K562 (cell line): ENCODE measurements around the gene EPS8. TPM values are rescaled to one million over a fixed set of nuclear protein-coding genes. Genes with fewer than 3 reads are reported as not detected.

Experiments used
- ATAC-seq: fragments of 200-7000 bp; cut with Tn5 transposase; 3 replicates; pipeline ENCODE4 v1.9.1; 2020; ENCODE audit warnings: moderate library complexity
- BruUV-seq: library from RNA; stranded (reverse); fragments of 400-500 nt; replicated peaks from 2 replicates; lab custom pipeline; 2021; lab: Mats Ljungman, UMichigan
- CTCF ChIA-PET: fragments of 300-600 bp; formaldehyde crosslinking; extraction: SDS; loops from one replicate; lab custom pipeline; 2021; ENCODE audit warnings: low intra/inter-chr PET ratio; lab: Yijun Ruan, JAX
- POLR2A ChIA-PET: fragments of 300-600, 350-650 bp; sonication (Branson Sonifier 250); formaldehyde crosslinking; extraction: SDS; loops from one replicate; lab custom pipeline; 2021; ENCODE audit warnings: antibody characterized with exemption, inconsistent platforms; lab: Yijun Ruan, JAX
- DNase-seq, 4 experiments: peaks; one replicate each; pipeline versions ENCODE4 v3.0.0 to v3.0.0-alpha.2; 2011 to 2018; ENCODE audit warnings: low spot score in 3 of 4, mixed read lengths in 3 of 4; ENCODE audit errors: extremely low read depth in 1 of 4
- FAIRE-seq: peaks from 2 replicates; lab custom pipeline; 2011; peaks lifted over from hg19 to GRCh38; lab: Jason Lieb, UNC
- H2AFZ ChIP-seq: 2 replicates; pipeline ENCODE4 v1.6.0; 2011; ENCODE audit warnings: low read depth, low read length, control low read depth, inconsistent platforms
- H3K27ac ChIP-seq: fragments of 200-600 bp; 3 replicates; pipeline ENCODE4 v1.8.0; 2011; ENCODE audit warnings: low read depth, mild to moderate bottlenecking, control low read depth, inconsistent platforms, low read length, moderate library complexity, mixed read lengths; ENCODE audit errors: extremely low read depth
- H3K27me3 ChIP-seq, 2 experiments: fragments of 300-600 bp in 1 of 2; 2 replicates in 1 of 2; 3 replicates in 1 of 2; pipeline versions ENCODE4 v1.6.0 to v1.8.0; 2011; ENCODE audit warnings: inconsistent platforms in 2 of 2, low read length in 2 of 2, mild to moderate bottlenecking in 1 of 2, mixed read lengths in 1 of 2, moderate library complexity in 1 of 2; ENCODE audit not compliant: control insufficient read depth in 2 of 2, insufficient read depth in 2 of 2
- H3K36me3 ChIP-seq: fragments of 300-600 bp; 3 replicates; pipeline ENCODE4 v1.8.0; 2011; ENCODE audit warnings: mild to moderate bottlenecking, low read length, inconsistent platforms; ENCODE audit not compliant: control insufficient read depth, insufficient read depth
- H3K4me1 ChIP-seq, 2 experiments: fragments of 200-600 bp in 1 of 2; replicated peaks in 1 of 2; 2 replicates in 1 of 2; 3 replicates in 1 of 2; pipeline versions ENCODE4 v1.5.1 to v1.8.0; 2011; ENCODE audit warnings: inconsistent platforms in 2 of 2, low read length in 2 of 2, mild to moderate bottlenecking in 1 of 2, mixed read lengths in 1 of 2, moderate library complexity in 1 of 2; ENCODE audit not compliant: control insufficient read depth in 2 of 2, insufficient read depth in 2 of 2
- H3K4me2 ChIP-seq: 2 replicates; pipeline ENCODE4 v1.6.1; 2011; ENCODE audit warnings: low read length, control low read depth, inconsistent platforms, mixed read lengths; ENCODE audit not compliant: insufficient read depth
- H3K4me3 ChIP-seq: fragments of 200-600 bp; sonication (generic), shearing (Covaris generic); 2 replicates; pipeline ENCODE4 v1.5.1; 2016; ENCODE audit warnings: control low read depth, inconsistent platforms
- H3K79me2 ChIP-seq: fragments of 200-600 bp; 3 replicates; pipeline ENCODE4 v1.8.0; 2011; ENCODE audit warnings: low read length, inconsistent platforms; ENCODE audit not compliant: control insufficient read depth, insufficient read depth
- H3K9ac ChIP-seq, 2 experiments: 2 replicates each; pipeline versions ENCODE4 v1.6.0 to v1.6.1; 2011; ENCODE audit warnings: low read depth in 2 of 2, low read length in 2 of 2, control low read depth in 1 of 2, inconsistent platforms in 1 of 2, mild to moderate bottlenecking in 1 of 2, mixed read lengths in 1 of 2; ENCODE audit not compliant: insufficient read depth in 1 of 2
- H3K9me1 ChIP-seq: one replicate; pipeline ENCODE4 v1.6.0; 2011; ENCODE audit warnings: inconsistent platforms, mild to moderate bottlenecking, low read length, moderate library complexity; ENCODE audit not compliant: control insufficient read depth, insufficient read depth
- H3K9me3 ChIP-seq: replicated peaks from 2 replicates; pipeline ENCODE4 v1.5.1; 2011; ENCODE audit warnings: low read depth, low read length, inconsistent platforms; ENCODE audit not compliant: control insufficient read depth, insufficient read depth
- H4K20me1 ChIP-seq: replicated peaks from 2 replicates; pipeline ENCODE4 v1.6.1; 2011; ENCODE audit warnings: low read length, inconsistent platforms, mixed read lengths; ENCODE audit not compliant: control insufficient read depth, insufficient read depth
- FOXK2 ChIP-seq, 2 experiments: fragments of 450-650 bp; IDR thresholded peaks in 1 of 2; conservative IDR thresholded peaks in 1 of 2; 2 replicates each; pipeline ENCODE4 v1.6.1; 2016; ENCODE audit warnings: low read depth in 2 of 2, mild to moderate bottlenecking in 1 of 2
- HDAC6 ChIP-seq: IDR thresholded peaks from 2 replicates; pipeline ENCODE4 v1.6.1; 2012; ENCODE audit warnings: low read depth, mild to moderate bottlenecking, control low read depth, inconsistent platforms, low read length, moderate library complexity
- IRF2 ChIP-seq: sonication (generic); formaldehyde crosslinking; IDR thresholded peaks from 2 replicates; pipeline ENCODE4 v1.8.1; 2022; ENCODE audit warnings: mild to moderate bottlenecking, missing genetic modification reagents
- KDM4B ChIP-seq, 2 experiments: fragments of 450-650 bp in 1 of 2; sonication (generic) in 1 of 2; IDR thresholded peaks; 2 replicates each; pipeline ENCODE4 v1.6.1; 2016 to 2017; ENCODE audit warnings: borderline replicate concordance in 2 of 2, antibody characterized with exemption in 1 of 2, low read depth in 1 of 2, mild to moderate bottlenecking in 1 of 2
- RBM14 ChIP-seq: fragments of 200-400 bp; formaldehyde crosslinking; IDR thresholded peaks from 2 replicates; pipeline ENCODE4 v1.6.1; 2018; ENCODE audit warnings: low read depth, mild to moderate bottlenecking, low read length, moderate library complexity, borderline replicate concordance; ENCODE audit not compliant: insufficient read depth
- SMAD2 ChIP-seq: fragments of 150-350 bp; IDR thresholded peaks from 2 replicates; pipeline ENCODE4 v1.6.1; 2014; ENCODE audit warnings: low read depth, mild to moderate bottlenecking, low read length
- SUPT5H ChIP-seq: fragments of 450-650 bp; IDR thresholded peaks from 2 replicates; pipeline ENCODE4 v1.6.1; 2016
- XRCC4 ChIP-seq: IDR thresholded peaks from one replicate; pipeline ENCODE4 v1.6.1; 2011; ENCODE audit not compliant: insufficient read depth, insufficient read length; ENCODE audit errors: extremely low read depth
- ZBED1 ChIP-seq: IDR thresholded peaks from 2 replicates; pipeline ENCODE4 v1.6.1; 2014
- WGBS: fragments of 100-300 bp; shearing (Covaris generic); methylation state at CpG from one replicate; pipeline ENCODE4 v1.1.6; 2016; ENCODE audit warnings: low coverage, mixed read lengths; ENCODE audit not compliant: insufficient coverage; ENCODE audit errors: missing lambda C conversion rate; 5-methylcytosine and 5-hydroxymethylcytosine counted together
- in situ Hi-C: fragments of 300-500 bp; cut with MboI; formaldehyde crosslinking; loops from 4 replicates; pipeline ENCODE4 v1.15.0; 2018; ENCODE audit warnings: inconsistent platforms, mixed read lengths
- intact Hi-C: fragments of 100-400 bp; cut with micrococcal nuclease; formaldehyde crosslinking; loops from 2 replicates; pipeline ENCODE4 v1.14.2; 2022
- polyA plus RNA-seq, 8 experiments: library from polyadenylated mRNA; depleted of rRNA in 4 of 8; stranded (reverse) in 5 of 8; unstranded in 3 of 8; fragments of >200 nt; fragmentation: Nextera tagmentation in 2 of 8; fragmentation: Illumina TruSeq in 1 of 8; extraction: Ambion mirVana in 2 of 8; extraction: Trizol in 1 of 8; gene quantifications; 2 replicates each; pipeline versions ENCODE4 v1.2.1 to v1.2.3, GENCODE V29; 2011 to 2014; ENCODE audit warnings: inconsistent platforms in 1 of 8, missing spikeins in 1 of 8
- total RNA-seq, 7 experiments: library from RNA; depleted of rRNA in 6 of 7; stranded (reverse); fragments of >200 nt in 6 of 7; fragmentation: Illumina TruSeq in 2 of 7; extraction: Trizol in 2 of 7; gene quantifications; 2 replicates each; pipeline versions ENCODE4 v1.2.1 to v1.2.3, GENCODE V29; 2011 to 2021; ENCODE audit warnings: low replicate concordance in 1 of 7

Gene EPS8
- total and polyA plus RNA-seq, 9 of the 15 experiments (the other 6 are each of a cell fraction or from before 2014, with no cell fraction given) = 0.10 to 1.9 (median 0.33) TPM

GRCh38 chr12:15613981-15614380, 175.2 kb downstream of the EPS8 start:
- no peaks in the 10 kb centered on the region for H3K9me3 ChIP-seq
- no peak for DNase-seq
- no peak overlapping the region for H3K27ac ChIP-seq
- in situ Hi-C loops = no loop called here
- H3K36me3 ChIP-seq = no peaks in the 10 kb centered on the region
- H2AFZ ChIP-seq = no peak overlapping the region
- WGBS = 13% methylated on average over 1 of the region's 1 CpG
- no peak for TF ChIP-seq RBM14
- no peak for TF ChIP-seq FOXK2 (conservative IDR thresholded peaks at IDR 0.05 in 1 of 2, IDR thresholded peaks at IDR 0.05 in 1 of 2; ENCODE audit: low read depth in 2 of 2)
- TF ChIP-seq HDAC6 = no peak
- no peak for TF ChIP-seq ZBED1
- no peak for TF ChIP-seq SUPT5H
- TF ChIP-seq SMAD2 = no peak
- TF ChIP-seq IRF2 (CRISPR knock-in tag) = no peak
- TF ChIP-seq XRCC4 = no peak
- no peak for TF ChIP-seq KDM4B (IDR thresholded peaks at IDR 0.05; ENCODE audit: borderline replicate concordance in 2 of 2, low read depth in 1 of 2)
- TF ChIP-seq, all 486 proteins: peak for 0
- H3K27me3 ChIP-seq = no peaks in the 10 kb centered on the region
- ChIA-PET POLR2A (no interaction called here), CTCF (no interaction called here)
- no peak overlapping the region for H3K4me2 ChIP-seq
- intact Hi-C loops = no loop called here
- H3K9me1 ChIP-seq = no peaks in the 10 kb centered on the region
- no peaks in the 10 kb centered on the region for H3K79me2 ChIP-seq
- FAIRE-seq = no peak
- no peak for ATAC-seq
- H3K4me3 ChIP-seq = no peak overlapping the region
- H3K9ac ChIP-seq = no peak overlapping the region
- H3K4me1 ChIP-seq = no peaks in the 10 kb centered on the region
- no TSS peak for BruUV-seq
- no peaks in the 10 kb centered on the region for H4K20me1 ChIP-seq
